ENCODE data around the gene SLC19A1. TPM values are rescaled to one million over a fixed set of nuclear protein-coding genes. Genes with fewer than 3 reads are reported as not detected.
"Not testable (repeated sequence)": the region's sequence is repeated elsewhere in the genome, so short reads cannot be mapped to it uniquely, and the experiment has no call there.

SLC19A1 gene
- total RNA-seq, 2 experiments from 2014 or later = 53.2 to 60.2 TPM

GRCh38 chr21:45573452-45574035, 31.3 kb upstream of the SLC19A1 start:
- CTCF ChIA-PET = interaction anchor here (1.6 kb wide), 1 partner anchor 17 kb away, joined by 6 read pairs; no protein-coding TSS in a partner anchor
- Mint-ChIP-seq H3K27ac (peak overlapping the region; percentile 50), H3K4me3 (no peak overlapping the region), H3K4me1 (peaks cover 8% of the 10 kb centered on the region), H3K27me3 (peaks cover 10% of the 10 kb centered on the region), H3K36me3 (no peaks in the 10 kb centered on the region), H3K9me3 (ENCODE audit: low read depth) (no peaks in the 10 kb centered on the region)
- DNase-seq (no peak), ATAC-seq (no peak)

DNA sequence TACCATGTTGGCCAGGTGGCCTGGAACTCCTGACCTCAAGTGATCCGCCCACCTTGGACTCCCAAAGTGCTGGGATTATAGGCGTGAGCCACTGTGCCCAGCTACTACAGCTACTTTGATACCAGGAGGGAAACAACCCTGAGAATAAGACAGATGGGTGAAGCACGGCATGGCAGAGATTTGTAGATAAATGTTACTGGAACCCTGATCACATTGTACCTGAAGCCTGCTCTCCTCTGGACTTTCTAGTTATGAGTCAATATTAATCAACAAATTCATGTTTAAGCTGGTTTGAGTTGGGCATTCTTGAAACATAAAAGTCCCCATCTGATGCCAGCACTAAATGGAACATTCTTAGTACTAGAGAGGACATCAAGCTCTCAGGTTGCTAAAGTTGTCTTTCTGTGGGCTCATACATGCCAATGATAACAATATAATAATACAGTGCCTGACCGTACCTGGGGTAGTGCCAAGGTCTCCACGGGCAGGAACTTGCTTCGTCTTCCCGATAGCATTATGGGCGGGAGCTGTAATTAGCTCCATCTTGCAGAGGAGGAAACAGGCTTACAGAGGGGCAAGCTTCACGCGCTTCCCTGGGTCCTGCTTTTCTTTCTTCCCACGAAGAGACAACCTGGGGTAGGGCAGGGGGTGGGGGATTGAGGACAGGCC, 30.7 kb upstream of the SLC19A1 start:
- Mint-ChIP-seq H3K4me3 (no peak overlapping the region), H3K4me1 (peaks cover 8% of the 10 kb centered on the region), H3K27me3 (peaks cover 12% of the 10 kb centered on the region), H3K36me3 (no peaks in the 10 kb centered on the region), H3K9me3 (ENCODE audit: low read depth) (no peaks in the 10 kb centered on the region), H3K27ac (no peak overlapping the region)
- CTCF ChIA-PET = interaction anchor here (1.2 to 1.6 kb wide), 2 partner anchors 17 to 24 kb away, joined by 3 to 6 read pairs; no protein-coding TSS in a partner anchor
- ATAC-seq (no peak), DNase-seq (no peak)

DNA sequence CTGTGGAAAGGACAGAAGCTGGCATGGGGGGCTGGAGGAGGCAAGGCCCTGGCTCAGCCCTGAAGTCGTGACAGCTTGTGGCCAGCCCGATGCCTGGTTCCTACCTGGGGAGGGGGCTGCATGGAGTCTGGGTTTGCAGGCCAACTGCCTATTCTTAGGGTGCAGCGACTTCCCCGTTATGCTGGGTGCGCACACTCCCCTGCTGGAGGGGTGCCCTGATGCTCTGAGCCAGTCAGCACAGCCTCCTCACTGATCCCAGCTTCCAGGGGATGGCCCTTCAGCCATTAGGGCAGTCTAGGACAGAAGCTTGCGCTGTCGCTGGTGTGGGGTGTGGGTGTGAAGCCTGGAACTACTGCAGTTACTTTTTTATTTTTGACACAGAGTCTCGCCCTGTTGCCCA, 30.0 kb upstream of the SLC19A1 start:
- H3K27ac Mint-ChIP-seq = no peak overlapping the region
- H3K4me3 Mint-ChIP-seq = no peak overlapping the region
- CTCF ChIA-PET = interaction anchor here (1.2 to 1.6 kb wide), 2 partner anchors 16 to 24 kb away, joined by 3 to 6 read pairs; no protein-coding TSS in a partner anchor
- no peak for DNase-seq
- H3K27me3 Mint-ChIP-seq = peaks cover 17% of the 10 kb centered on the region
- no peaks in the 10 kb centered on the region for H3K9me3 Mint-ChIP-seq (ENCODE audit: low read depth)
- H3K4me1 Mint-ChIP-seq = peaks cover 8% of the 10 kb centered on the region
- no peaks in the 10 kb centered on the region for H3K36me3 Mint-ChIP-seq
- ATAC-seq = no peak

GRCh38 chr21:45571641-45572040, 29.4 kb upstream of the SLC19A1 start:
- H3K27me3 Mint-ChIP-seq = peaks cover 23% of the 10 kb centered on the region
- H3K27ac Mint-ChIP-seq = no peak overlapping the region
- CTCF ChIA-PET = interaction anchor here (1.2 kb wide), 1 partner anchor 25 kb away, joined by 3 read pairs; no protein-coding TSS in a partner anchor
- H3K4me1 Mint-ChIP-seq = peaks cover 8% of the 10 kb centered on the region
- no peaks in the 10 kb centered on the region for H3K9me3 Mint-ChIP-seq (ENCODE audit: low read depth)
- ATAC-seq = no peak
- H3K36me3 Mint-ChIP-seq = no peaks in the 10 kb centered on the region
- H3K4me3 Mint-ChIP-seq = no peak overlapping the region
- DNase-seq = no peak

GRCh38 chr21:45570826-45571601, 28.8 kb upstream of the SLC19A1 start:
- Mint-ChIP-seq H3K9me3 (ENCODE audit: low read depth) (no peaks in the 10 kb centered on the region), H3K27me3 (peaks cover 23% of the 10 kb centered on the region), H3K4me1 (peaks cover 8% of the 10 kb centered on the region), H3K36me3 (no peaks in the 10 kb centered on the region), H3K4me3 (no peak overlapping the region), H3K27ac (no peak overlapping the region)
- CTCF ChIA-PET = no interaction called here
- no peak for ATAC-seq
- DNase-seq = no peak

- H3K4me3 Mint-ChIP-seq = no peak overlapping the region
- no peaks in the 10 kb centered on the region for H3K36me3 Mint-ChIP-seq
Measured at GRCh38 chr21:45570071-45570470, 27.8 kb upstream of the SLC19A1 start.

GRCh38 chr21:45568383-45568782, 26.1 kb upstream of the SLC19A1 start:
- ATAC-seq (no peak), DNase-seq (no peak)
- Mint-ChIP-seq H3K36me3 (no peaks in the 10 kb centered on the region), H3K4me3 (no peak overlapping the region), H3K9me3 (ENCODE audit: low read depth) (no peaks in the 10 kb centered on the region), H3K27ac (no peak overlapping the region), H3K27me3 (peaks cover 39% of the 10 kb centered on the region), H3K4me1 (peaks cover under 1% of the 10 kb centered on the region)
- CTCF ChIA-PET = no interaction called here

More at GRCh38 chr21:45570071-45570470, 27.8 kb upstream of the SLC19A1 start:
- peaks cover 26% of the 10 kb centered on the region for H3K27me3 Mint-ChIP-seq
- CTCF ChIA-PET = no interaction called here
- H3K27ac Mint-ChIP-seq = no peak overlapping the region
- H3K4me1 Mint-ChIP-seq = peaks cover 8% of the 10 kb centered on the region
- no peaks in the 10 kb centered on the region for H3K9me3 Mint-ChIP-seq (ENCODE audit: low read depth)
- ATAC-seq = no peak
- no peak for DNase-seq

- ATAC-seq; H3K4me1 Mint-ChIP-seq; DNase-seq; CTCF ChIA-PET; H3K9me3 Mint-ChIP-seq (ENCODE audit: low read depth); H3K4me3 Mint-ChIP-seq; H3K27ac Mint-ChIP-seq; H3K36me3 Mint-ChIP-seq: not testable (repeated sequence)
- peaks cover 49% of the 10 kb centered on the region for H3K27me3 Mint-ChIP-seq
Measured at GRCh38 chr21:45564137-45564536, 21.9 kb upstream of the SLC19A1 start.

DNA sequence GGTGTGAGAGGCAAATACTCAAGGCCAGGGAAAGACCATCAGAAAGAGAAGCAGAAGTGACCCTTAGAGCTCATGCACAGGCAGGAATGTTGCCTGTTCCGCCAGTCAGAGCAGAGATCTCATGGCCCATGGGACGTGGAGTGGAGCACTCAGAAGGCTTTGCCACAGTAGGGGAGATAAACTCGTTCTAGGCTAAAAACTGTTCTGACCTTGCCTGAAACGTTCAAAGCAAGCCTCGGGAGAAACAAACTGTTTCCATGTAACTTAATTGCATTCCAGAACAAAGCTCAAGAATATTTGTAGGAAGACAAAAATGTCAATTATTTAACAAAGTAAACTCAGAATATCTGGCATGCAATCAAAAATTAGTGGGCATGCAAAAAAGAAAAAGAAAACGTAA, 20.7 kb upstream of the SLC19A1 start:
- Mint-ChIP-seq H3K4me3 (no peak overlapping the region), H3K4me1 (no peaks in the 10 kb centered on the region), H3K9me3 (ENCODE audit: low read depth) (no peaks in the 10 kb centered on the region), H3K36me3 (no peaks in the 10 kb centered on the region), H3K27ac (no peak overlapping the region), H3K27me3 (peaks cover 46% of the 10 kb centered on the region)
- ATAC-seq (no peak), DNase-seq (no peak)
- CTCF ChIA-PET = no interaction called here

DNA sequence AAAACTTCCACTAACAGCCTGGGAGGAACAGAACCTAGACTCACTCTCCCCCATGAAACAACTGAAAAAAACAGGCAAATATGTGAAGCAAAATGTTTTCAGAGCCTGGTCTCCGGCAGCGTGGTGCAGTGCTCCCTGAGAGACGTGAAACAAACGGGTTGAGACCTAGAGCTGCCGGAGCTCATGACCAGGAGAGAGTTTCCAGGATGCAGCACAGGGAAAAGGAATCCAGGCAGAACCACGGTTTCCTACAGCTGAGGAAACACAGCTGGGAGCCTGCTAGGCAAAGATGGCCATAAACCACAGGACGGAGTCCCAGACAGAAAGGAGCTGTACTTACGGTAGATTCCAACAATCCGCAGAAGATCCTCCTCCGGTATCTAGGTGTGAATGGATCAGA, 20.2 kb upstream of the SLC19A1 start:
- no peaks in the 10 kb centered on the region for H3K4me1 Mint-ChIP-seq
- H3K9me3 Mint-ChIP-seq (ENCODE audit: low read depth) = no peaks in the 10 kb centered on the region
- H3K27me3 Mint-ChIP-seq = peaks cover 42% of the 10 kb centered on the region
- ATAC-seq (no peak), DNase-seq (no peak)
- H3K4me3 Mint-ChIP-seq = no peak overlapping the region
- no peak overlapping the region for H3K27ac Mint-ChIP-seq
- H3K36me3 Mint-ChIP-seq = no peaks in the 10 kb centered on the region
- CTCF ChIA-PET = interaction anchor here (0.6 kb wide), 1 partner anchor 808 kb away, joined by 3 read pairs; no protein-coding TSS in a partner anchor

- CTCF ChIA-PET; DNase-seq; H3K4me1 Mint-ChIP-seq; H3K27ac Mint-ChIP-seq; H3K36me3 Mint-ChIP-seq; H3K9me3 Mint-ChIP-seq (ENCODE audit: low read depth); ATAC-seq; H3K4me3 Mint-ChIP-seq: not testable (repeated sequence)
- H3K27me3 Mint-ChIP-seq = peaks cover 34% of the 10 kb centered on the region
Measured at GRCh38 chr21:45561241-45561640, 19.0 kb upstream of the SLC19A1 start.

- Mint-ChIP-seq H3K27me3 (peaks cover 32% of the 10 kb centered on the region), H3K9me3 (ENCODE audit: low read depth) (no peaks in the 10 kb centered on the region), H3K27ac (no peak overlapping the region), H3K36me3 (no peaks in the 10 kb centered on the region), H3K4me1 (no peaks in the 10 kb centered on the region), H3K4me3 (no peak overlapping the region)
- CTCF ChIA-PET = interaction anchor here (2.6 kb wide), 1 partner anchor 36 kb away, joined by 10 read pairs; no protein-coding TSS in a partner anchor
- ATAC-seq (no peak), DNase-seq (no peak)
Measured at GRCh38 chr21:45560106-45561021, 18.1 kb upstream of the SLC19A1 start.
